Activated T-helper 2 cell treated with anti-CD3 and anti-CD28 coated beads, Interferon-gamma antibody, Interleukin-2, Interleukin-4, amounts not matched to agents 10 μg/mL and 5 μg/mL and 100 μg/mL, durations not matched to agents 14 hours and 24 hours and 36 hours (primary cell): ENCODE data around the gene KRTAP5-1. TPM values are rescaled to one million over a fixed set of nuclear protein-coding genes. Genes with fewer than 3 reads are reported as not detected.

Experiments used
- DNase-seq: peaks from one replicate; pipeline ENCODE4 v3.0.0; 2021; ENCODE audit warnings: low spot score
- H3K27ac Mint-ChIP-seq: one replicate; pipeline ENCODE4 v1.8.0; 2021; ENCODE audit warnings: mixed read lengths
- H3K27me3 Mint-ChIP-seq: one replicate; pipeline ENCODE4 v1.8.0; 2021; ENCODE audit warnings: low read depth, mixed read lengths
- H3K36me3 Mint-ChIP-seq: one replicate; pipeline ENCODE4 v1.8.0; 2021; ENCODE audit warnings: low read depth, mixed read lengths
- H3K4me1 Mint-ChIP-seq: one replicate; pipeline ENCODE4 v1.8.0; 2021; ENCODE audit warnings: low read depth, mixed read lengths
- H3K4me3 Mint-ChIP-seq: one replicate; pipeline ENCODE4 v1.8.0; 2021; ENCODE audit warnings: low read depth, mild to moderate bottlenecking, moderate library complexity, mixed read lengths
- H3K9me3 Mint-ChIP-seq: one replicate; pipeline ENCODE4 v1.8.0; 2021; ENCODE audit warnings: mixed read lengths
- intact Hi-C: fragments of 100-400 bp; cut with micrococcal nuclease; formaldehyde crosslinking; loops from one replicate; pipeline ENCODE4 v1.15.1; 2023
- total RNA-seq: library from RNA; stranded (reverse); gene quantifications from 2 replicates; pipeline ENCODE4 v1.2.3, GENCODE V29; 2022

The KRTAP5-1 gene
- total RNA-seq, 1 donor from 2014 or later, result not detected

DNA sequence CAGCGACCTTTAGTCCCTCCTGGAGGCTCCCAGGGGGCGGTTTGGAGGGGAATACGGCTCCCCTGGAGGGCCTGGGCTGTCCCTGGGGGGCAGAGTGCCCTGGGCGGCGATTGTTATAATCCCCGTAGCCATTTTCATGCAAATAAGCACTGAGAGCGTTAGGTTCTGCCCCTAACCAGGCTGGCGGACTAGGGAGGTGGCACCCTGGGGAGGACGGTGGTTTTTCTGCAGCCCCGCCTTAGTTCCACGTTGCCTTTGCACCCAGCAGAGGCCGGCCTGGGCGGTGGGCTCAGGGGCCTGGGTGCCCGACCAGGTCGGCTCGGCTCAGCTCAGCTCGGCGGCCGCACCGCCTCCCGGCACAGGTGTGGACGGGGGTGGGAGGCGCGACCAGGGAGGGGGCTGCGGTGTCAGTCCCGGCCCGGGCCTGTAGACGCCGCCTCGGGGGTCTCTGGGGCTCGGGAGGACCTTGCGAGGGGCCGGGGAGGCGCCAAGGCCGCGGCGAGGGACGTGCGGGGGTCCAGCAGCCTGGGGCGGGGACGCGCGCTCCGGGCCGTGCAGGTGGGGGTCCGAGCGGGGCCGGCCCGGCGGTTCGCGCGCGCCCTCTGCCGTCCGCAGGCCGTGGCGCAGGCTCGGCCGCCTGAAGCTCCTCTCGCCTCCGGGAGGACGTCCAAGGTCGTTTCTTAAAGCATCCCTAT, 10.7 kb downstream of the KRTAP5-1 start:
- Mint-ChIP-seq H3K27me3 (peaks cover 34% of the 10 kb centered on the region), H3K4me3 (no peak overlapping the region), H3K36me3 (no peaks in the 10 kb centered on the region), H3K9me3 (peaks cover 10% of the 10 kb centered on the region), H3K27ac (no peak overlapping the region), H3K4me1 (no peaks in the 10 kb centered on the region)
- peak; percentile 46 for DNase-seq
- intact Hi-C loops, result loop anchor here (2.0 to 10.0 kb wide), 4 partner anchors 26 to 570 kb away; no protein-coding TSS in a partner anchor

DNA sequence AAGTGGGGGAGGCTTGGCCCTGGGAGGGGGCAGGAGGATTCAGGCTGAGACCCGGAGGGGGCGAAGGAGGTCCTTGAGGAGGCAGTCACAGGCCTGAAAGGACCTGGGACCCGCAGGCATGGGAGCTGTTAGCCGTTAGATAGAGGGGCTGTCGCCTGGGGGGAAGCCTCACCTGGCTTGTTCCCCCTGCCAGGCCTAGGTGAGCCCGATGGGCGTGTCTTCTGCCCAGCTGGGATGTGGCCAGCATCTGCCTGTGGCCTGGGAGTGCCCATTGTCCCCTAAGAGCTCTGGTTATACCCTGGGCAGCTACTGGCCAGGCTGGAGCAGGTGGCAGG, 11.2 kb downstream of the KRTAP5-1 start:
- DNase-seq, result no peak
- Mint-ChIP-seq H3K4me3 (peak overlapping the region; percentile 33), H3K27ac (no peak overlapping the region), H3K4me1 (no peaks in the 10 kb centered on the region), H3K9me3 (peaks cover 6% of the 10 kb centered on the region), H3K36me3 (no peaks in the 10 kb centered on the region), H3K27me3 (peaks cover 36% of the 10 kb centered on the region)
- intact Hi-C loops, result loop anchor here (2.0 to 10.0 kb wide), 4 partner anchors 25 to 571 kb away; no protein-coding TSS in a partner anchor

DNA sequence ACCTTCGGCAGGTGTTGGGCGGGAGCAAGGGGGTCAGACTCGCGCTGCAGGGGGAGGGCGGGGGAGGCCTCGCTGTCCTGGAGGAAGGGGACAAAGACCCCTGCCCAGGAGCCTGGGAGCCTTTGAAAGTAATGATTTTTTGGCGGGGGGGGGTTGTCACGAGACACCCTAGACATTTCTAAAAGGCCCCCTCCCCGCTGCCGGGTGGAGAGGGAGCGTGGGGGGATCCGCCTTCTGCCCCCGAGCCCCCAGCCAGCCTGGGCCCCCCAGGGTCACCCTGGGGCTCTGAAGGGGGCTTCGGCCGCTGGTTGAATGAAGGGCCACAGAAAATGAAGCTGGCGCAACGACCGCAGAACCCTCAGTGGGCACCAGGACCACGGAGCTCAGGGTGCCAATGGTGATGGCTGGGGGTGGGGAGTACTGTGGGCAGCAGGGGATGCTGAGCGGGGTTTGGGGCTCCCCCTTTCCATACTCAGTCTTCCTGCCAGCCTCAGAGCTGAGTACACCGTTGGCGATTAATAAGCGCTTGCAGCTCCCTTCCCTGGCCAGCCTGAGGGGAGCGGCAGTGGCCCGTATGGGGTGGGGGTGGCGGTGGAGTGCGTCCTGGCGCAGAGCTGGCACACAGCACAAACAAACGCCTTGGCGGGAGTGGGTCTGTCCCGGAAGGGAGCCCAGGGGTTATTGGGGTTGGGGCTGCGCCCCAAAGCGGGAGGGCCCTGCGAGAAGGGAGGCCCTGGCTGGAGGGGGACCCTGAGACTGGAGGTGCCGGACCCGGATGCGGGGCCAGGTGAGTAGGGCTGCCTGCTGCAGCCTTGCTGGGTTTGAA, 11.8 kb downstream of the KRTAP5-1 start:
- no peak overlapping the region for H3K27ac Mint-ChIP-seq
- peak overlapping the region; percentile 33 for H3K4me3 Mint-ChIP-seq
- H3K9me3 Mint-ChIP-seq, result peaks cover 3% of the 10 kb centered on the region
- intact Hi-C loops, result loop anchor here (5.0 to 10.0 kb wide), 3 partner anchors 36 to 572 kb away; no protein-coding TSS in a partner anchor
- no peak for DNase-seq
- no peaks in the 10 kb centered on the region for H3K36me3 Mint-ChIP-seq
- peaks cover 36% of the 10 kb centered on the region for H3K27me3 Mint-ChIP-seq
- no peaks in the 10 kb centered on the region for H3K4me1 Mint-ChIP-seq

DNA sequence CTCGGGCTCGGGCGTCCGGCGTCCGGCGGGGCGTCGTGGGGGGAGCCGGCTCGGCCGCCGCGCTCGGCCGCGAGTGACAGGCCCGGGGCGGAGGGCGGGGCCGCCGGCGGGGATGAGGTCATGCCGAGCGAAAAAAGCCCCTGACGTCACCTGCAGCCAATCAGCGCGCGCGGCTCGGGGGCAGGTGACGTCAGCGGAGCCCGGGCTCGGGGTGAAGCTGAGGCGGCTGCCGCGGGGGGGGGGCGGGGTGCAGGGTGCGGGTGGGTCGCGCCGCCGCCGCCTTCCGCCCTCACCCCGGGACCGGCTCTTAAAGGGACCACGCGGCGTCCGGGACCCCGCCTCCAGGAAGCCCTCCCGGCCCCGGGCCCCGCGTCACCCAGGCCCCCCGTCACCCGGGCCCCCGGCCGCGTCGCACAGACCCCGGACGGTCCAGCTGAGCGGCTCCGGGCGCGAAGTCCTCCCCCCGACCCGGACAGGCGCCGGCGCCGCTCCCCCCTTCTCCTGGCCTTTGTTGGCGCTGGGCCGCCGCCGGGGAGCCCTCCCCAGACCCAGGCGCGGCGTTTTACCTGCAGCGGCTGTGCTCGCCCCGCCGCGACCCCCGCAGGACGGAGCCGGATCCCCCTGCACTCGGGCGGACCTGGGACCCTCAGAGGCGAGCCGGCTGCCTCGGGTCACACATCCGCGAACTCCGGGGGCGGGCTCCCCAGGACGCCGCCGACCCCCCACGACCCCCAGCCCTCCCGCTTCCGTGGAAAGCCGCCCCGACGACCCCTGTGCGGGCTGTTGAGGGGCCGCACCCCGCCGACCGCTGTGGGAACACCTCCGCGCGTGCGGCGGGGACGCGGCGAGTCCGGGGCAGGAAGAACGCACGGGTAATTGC, 12.6 kb downstream of the KRTAP5-1 start, which contains the start of gene DUSP8:
TSS of gene DUSP8 (minus strand) at position 75 of the 880 bp plus-strand sequence. CDS start 6,445 bp downstream, outside the sequence.
- no peaks in the 10 kb centered on the region for H3K9me3 Mint-ChIP-seq
- H3K4me1 Mint-ChIP-seq, result no peaks in the 10 kb centered on the region
- intact Hi-C loops, result loop anchor here (5.0 to 10.0 kb wide), 3 partner anchors 35 to 572 kb away; no protein-coding TSS in a partner anchor
- peaks cover 36% of the 10 kb centered on the region for H3K27me3 Mint-ChIP-seq
- no peak within 1 kb of the TSS for H3K27ac Mint-ChIP-seq
- H3K4me3 Mint-ChIP-seq, result peak within 1 kb of the TSS; percentile 17
- DNase-seq, result peak; percentile 86
- H3K36me3 Mint-ChIP-seq, result no peaks in the 10 kb centered on the region

DNA sequence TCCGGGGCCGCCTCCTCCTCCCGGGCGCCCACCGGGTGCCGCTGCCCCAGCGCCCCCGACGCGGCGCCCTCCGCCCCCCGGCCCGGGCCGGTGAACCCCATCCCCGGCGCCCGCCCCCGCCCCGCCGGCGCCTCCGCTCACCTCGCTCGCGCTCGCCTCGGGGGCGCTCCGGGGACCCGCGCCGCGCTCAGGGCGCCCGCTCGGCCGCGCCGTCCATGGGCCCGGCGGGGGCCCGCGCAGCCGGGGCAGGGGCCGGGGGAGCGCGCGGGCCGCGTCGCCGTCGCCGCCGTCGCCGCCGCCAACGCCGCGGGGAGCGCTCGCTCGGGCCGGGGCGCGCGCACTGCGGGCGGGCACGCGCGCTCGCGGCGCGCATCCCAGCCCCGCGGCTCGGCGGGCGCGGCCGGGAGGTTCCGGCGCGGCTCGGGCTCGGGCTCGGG, 13.3 kb downstream of the KRTAP5-1 start:
- DNase-seq, result no peak
- H3K9me3 Mint-ChIP-seq, result no peaks in the 10 kb centered on the region
- intact Hi-C loops, result loop anchor here (5.0 to 10.0 kb wide), 3 partner anchors 34 to 573 kb away; no protein-coding TSS in a partner anchor
- no peak overlapping the region for H3K27ac Mint-ChIP-seq
- peaks cover 35% of the 10 kb centered on the region for H3K27me3 Mint-ChIP-seq
- H3K4me1 Mint-ChIP-seq, result no peaks in the 10 kb centered on the region
- no peak overlapping the region for H3K4me3 Mint-ChIP-seq
- H3K36me3 Mint-ChIP-seq, result no peaks in the 10 kb centered on the region

DNA sequence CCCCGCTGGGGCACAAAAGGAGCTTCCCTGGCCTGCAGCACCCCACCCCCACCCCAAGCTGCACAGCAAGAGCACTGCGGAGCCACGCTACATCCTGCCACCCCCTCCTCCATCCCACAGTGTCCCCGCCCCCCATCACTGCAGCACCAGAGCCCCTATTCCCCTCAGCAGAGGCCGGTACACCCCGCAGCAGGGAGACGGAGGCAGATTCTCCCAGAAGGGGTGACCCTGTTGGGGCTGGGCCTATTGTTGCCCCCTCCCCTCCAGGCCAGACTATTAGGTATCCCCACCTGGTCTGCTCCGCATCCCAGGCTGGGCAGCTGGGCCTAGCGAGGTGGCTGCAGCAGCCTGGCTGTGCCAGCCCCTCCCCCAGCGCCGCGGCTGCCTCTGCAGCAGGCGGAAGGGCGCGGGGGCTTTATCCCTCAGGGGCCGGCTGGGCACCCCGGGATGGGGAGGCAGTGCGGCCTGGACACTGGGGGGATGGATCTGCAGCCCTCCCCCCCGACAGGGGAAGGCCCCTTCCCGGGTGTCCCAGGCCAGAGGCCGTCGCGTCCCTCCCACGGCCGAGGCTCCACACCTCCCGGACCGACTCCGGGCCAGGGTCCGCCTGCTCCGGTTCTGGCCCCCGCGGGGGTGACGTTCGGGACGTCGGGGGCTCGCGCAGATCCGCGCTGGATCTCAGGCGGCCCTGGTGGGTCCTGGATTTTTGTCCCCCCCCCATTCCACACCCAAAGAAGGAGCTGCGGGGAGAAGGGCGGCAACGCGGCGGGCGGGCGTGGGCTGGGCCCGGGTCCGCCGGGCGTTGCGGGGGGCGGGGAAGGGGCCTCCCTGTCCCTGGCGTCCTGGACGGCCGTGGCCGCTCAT, 14.0 kb downstream of the KRTAP5-1 start:
- Mint-ChIP-seq H3K9me3 (no peaks in the 10 kb centered on the region), H3K4me3 (peak overlapping the region; percentile 55), H3K27me3 (peaks cover 32% of the 10 kb centered on the region), H3K27ac (peak overlapping the region; percentile 38), H3K36me3 (no peaks in the 10 kb centered on the region), H3K4me1 (no peaks in the 10 kb centered on the region)
- DNase-seq, result no peak
- intact Hi-C loops, result loop anchor here (5.0 to 10.0 kb wide), 3 partner anchors 34 to 574 kb away; no protein-coding TSS in a partner anchor

DNA sequence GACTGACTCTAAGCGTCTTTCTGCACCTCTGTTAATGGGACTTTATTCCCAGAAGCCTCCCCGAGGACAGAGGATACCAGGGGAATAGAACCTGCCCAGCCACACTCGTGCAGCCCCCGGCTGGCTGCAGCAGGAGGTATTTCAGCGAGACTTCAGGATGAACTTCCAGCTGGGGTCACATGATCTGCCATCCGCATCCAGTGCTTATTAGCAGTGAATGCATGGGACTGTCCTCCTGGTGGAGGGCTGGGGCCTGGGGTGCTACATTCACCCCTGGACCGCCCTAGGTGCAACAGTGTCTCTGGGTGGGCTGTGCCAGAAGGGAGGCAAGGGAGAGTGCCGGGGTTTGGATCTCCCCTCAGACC, 14.6 kb downstream of the KRTAP5-1 start:
- no peaks in the 10 kb centered on the region for H3K36me3 Mint-ChIP-seq
- H3K27ac Mint-ChIP-seq, result peak overlapping the region; percentile 38
- H3K4me3 Mint-ChIP-seq, result peak overlapping the region; percentile 55
- no peaks in the 10 kb centered on the region for H3K9me3 Mint-ChIP-seq
- peaks cover 31% of the 10 kb centered on the region for H3K27me3 Mint-ChIP-seq
- intact Hi-C loops, result loop anchor here (5.0 to 10.0 kb wide), 3 partner anchors 33 to 574 kb away; no protein-coding TSS in a partner anchor
- no peaks in the 10 kb centered on the region for H3K4me1 Mint-ChIP-seq
- no peak for DNase-seq

DNA sequence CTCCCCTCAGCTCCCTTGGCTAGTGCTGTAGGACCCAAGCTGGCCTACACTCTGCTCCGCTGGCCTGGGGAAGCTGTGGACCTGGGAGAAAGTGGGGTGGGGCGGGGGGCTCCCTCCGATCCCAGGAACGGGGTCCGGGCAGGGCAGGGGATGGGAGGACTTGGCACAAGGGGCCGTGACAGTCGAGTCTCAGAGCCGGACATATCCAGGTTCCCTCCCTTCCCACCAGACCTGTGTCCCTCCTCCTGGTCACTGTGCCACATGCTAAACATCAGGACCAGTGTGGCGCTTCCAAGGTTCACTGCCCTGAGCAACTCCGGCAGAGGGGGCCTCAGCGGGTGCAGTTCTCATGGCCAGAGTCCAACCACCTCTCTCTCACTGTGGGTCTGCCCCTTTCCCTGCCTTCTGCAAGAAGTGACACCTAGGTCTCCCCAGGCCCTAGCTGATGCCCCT, 15.1 kb downstream of the KRTAP5-1 start:
- H3K27ac Mint-ChIP-seq, result no peak overlapping the region
- no peaks in the 10 kb centered on the region for H3K4me1 Mint-ChIP-seq
- H3K4me3 Mint-ChIP-seq, result no peak overlapping the region
- intact Hi-C loops, result loop anchor here (5.0 to 10.0 kb wide), 3 partner anchors 33 to 575 kb away; no protein-coding TSS in a partner anchor
- no peaks in the 10 kb centered on the region for H3K9me3 Mint-ChIP-seq
- H3K36me3 Mint-ChIP-seq, result no peaks in the 10 kb centered on the region
- DNase-seq, result no peak
- peaks cover 26% of the 10 kb centered on the region for H3K27me3 Mint-ChIP-seq

DNA sequence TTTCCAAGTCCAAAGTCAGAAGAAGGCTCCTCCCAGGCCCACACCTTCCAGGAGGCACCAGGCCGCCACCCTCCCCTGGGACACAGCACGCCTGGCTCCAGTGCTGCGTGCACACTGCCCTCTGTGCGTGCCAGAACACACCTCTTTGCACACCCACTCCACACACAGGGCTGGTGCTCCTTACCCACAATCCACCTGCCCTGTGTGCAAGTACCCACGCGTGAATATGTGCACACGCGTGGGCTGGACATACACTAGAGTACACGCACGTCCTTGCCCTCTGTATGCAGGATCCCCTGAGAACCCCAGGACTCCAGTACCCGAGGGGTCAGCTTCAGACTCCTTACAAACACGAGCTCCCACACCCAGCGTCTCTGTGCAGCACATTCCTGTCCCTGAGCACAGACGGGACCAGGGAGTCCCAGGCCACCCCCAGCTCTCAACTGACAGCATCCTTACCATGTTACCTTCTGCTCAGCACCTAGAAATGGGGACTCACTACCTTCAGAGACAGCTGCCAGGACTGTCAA, 15.8 kb downstream of the KRTAP5-1 start:
- intact Hi-C loops, result no loop called here
- no peak overlapping the region for H3K27ac Mint-ChIP-seq
- H3K36me3 Mint-ChIP-seq, result no peaks in the 10 kb centered on the region
- H3K27me3 Mint-ChIP-seq, result peaks cover 23% of the 10 kb centered on the region
- H3K4me3 Mint-ChIP-seq, result no peak overlapping the region
- no peak for DNase-seq
- no peaks in the 10 kb centered on the region for H3K4me1 Mint-ChIP-seq
- no peaks in the 10 kb centered on the region for H3K9me3 Mint-ChIP-seq

DNA sequence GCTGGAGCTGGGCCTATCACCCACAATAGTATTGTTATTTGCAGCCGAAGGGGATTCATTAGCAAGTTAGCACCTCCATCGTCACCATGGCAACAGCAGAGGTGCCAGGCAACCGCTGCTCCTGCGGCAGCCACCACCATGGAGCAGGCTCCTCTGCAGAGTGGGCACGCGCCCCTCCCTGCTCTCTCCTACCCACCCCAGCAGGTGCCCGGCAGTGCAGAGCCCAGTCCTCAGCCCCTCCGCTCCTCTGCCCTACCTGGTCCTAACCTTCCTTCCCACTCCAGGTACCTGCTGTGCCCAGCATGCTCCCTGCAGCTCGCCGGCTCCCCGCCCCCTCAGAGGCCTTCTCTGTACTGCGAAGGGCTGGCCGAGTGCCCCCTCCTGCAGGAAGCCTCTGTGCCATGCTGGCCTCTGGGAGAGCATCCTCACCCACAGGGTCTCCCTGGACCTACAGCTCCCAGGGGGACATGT, 16.6 kb downstream of the KRTAP5-1 start:
- DNase-seq, result no peak
- Mint-ChIP-seq H3K27ac (no peak overlapping the region), H3K4me1 (no peaks in the 10 kb centered on the region), H3K9me3 (no peaks in the 10 kb centered on the region), H3K36me3 (no peaks in the 10 kb centered on the region), H3K27me3 (peaks cover 16% of the 10 kb centered on the region), H3K4me3 (no peak overlapping the region)
- intact Hi-C loops, result no loop called here

DNA sequence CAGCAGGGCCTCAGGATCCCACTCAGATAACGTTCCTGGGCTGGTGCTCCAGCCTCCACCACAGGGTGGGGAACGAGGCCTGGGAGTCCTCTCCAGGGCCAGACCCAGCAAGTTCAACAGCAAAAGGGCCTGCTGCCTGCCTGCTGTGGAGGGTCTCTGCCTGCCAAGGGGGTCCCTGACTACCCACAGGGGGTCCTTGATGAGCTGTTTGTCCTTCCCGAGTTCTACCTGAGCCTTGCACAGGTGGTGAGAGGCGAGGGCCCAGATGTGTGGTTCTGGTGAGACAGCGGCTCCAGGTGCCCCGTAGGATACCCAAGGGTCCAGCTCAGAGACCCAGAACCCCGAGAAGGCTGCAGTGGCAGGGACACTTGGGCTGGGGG, 17.4 kb downstream of the KRTAP5-1 start:
- Mint-ChIP-seq H3K27me3 (peaks cover 13% of the 10 kb centered on the region), H3K4me3 (no peak overlapping the region), H3K4me1 (no peaks in the 10 kb centered on the region), H3K9me3 (no peaks in the 10 kb centered on the region), H3K36me3 (no peaks in the 10 kb centered on the region), H3K27ac (no peak overlapping the region)
- intact Hi-C loops, result no loop called here
- DNase-seq, result no peak
